ENCODE results near the gene TTC28.
"Not testable (repeated sequence)": the region's sequence is repeated elsewhere in the genome, so short reads cannot be mapped to it uniquely, and the experiment has no call there.

The TTC28 gene

GRCh38 chr22:28674121-28674563 lies 5.5 kb downstream of the TTC28 start:
- peak; percentile 15 for FAIRE-seq

DNA sequence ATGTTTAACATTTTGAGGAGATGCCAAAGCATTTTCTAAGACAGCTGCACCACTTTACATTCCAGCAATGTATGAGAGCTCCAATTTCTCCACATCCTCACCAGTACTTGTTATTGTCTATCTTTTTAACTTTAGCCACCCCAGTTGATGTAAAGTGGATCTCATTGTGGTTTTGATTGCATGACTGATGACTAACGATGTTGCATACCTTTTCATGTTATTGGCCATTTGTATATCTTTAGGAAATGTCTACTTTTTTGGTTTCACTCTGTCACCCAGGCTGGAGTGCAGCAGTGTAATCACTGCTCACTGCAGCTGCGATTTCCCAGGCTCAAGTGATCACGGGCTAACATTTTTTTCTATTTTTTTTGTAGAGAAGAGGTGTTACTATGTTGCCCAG lies 8.9 kb downstream of the TTC28 start:
- no peak for FAIRE-seq

- FAIRE-seq = no peak
Observed at GRCh38 chr22:28670161-28670560, 9.5 kb downstream of the TTC28 start.

DNA sequence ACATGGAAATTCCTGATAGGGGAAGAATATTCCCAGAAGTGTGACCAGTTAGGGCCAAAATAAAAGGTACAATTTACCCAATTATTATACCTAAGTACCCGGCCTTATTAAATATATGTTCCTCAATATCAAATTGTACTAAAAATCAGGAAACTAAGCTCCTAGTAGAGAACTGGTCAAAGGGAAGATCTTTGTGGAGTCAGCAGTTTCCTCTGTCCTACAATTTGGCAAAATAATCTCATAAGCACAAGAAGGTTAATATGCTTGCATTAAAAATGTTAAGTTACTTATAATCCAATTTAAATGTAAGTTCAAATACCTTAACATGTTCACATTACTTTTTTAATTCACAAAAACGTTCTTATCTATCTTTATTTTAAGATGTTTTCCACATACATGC lies 10.3 kb downstream of the TTC28 start:
- FAIRE-seq = no peak

DNA sequence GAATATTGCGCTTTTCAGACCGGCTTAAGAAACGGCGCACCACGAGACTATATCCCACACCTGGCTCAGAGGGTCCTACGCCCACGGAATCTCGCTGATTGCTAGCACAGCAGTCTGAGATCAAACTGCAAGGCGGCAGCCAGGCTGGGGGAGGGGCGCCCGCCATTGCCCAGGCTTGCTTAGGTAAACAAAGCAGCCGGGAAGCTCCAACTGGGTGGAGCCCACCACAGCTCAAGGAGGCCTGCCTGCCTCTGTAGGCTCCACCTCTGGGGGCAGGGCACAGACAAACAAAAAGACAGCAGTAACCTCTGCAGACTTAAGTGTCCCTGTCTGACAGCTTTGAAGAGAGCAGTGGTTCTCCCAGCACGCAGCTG lies 16.1 kb downstream of the TTC28 start:
- FAIRE-seq = not testable (repeated sequence)

GRCh38 chr22:28658448-28658847 lies 21.2 kb downstream of the TTC28 start:
- FAIRE-seq = no peak

GRCh38 chr22:28656181-28656580 lies 23.5 kb downstream of the TTC28 start:
- no peak for FAIRE-seq

DNA sequence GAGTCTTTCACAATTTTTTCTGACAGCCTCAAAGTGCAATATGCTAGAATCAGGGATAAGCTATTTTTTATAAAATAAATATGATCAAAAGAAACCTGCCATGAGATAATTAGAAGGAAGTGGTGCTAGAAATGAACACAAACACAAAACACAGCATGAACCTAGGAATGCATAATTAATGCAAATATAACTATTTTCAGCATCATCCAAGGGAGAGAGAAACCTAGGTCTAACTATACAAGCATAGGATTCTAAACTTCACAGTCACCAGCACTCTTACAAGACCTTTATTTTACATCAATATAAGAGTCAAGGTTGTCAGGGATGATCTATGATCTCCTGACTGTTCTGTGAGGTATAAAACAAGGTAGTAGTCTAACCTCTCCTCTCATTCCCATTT lies 29.2 kb downstream of the TTC28 start:
- no peak for FAIRE-seq

DNA sequence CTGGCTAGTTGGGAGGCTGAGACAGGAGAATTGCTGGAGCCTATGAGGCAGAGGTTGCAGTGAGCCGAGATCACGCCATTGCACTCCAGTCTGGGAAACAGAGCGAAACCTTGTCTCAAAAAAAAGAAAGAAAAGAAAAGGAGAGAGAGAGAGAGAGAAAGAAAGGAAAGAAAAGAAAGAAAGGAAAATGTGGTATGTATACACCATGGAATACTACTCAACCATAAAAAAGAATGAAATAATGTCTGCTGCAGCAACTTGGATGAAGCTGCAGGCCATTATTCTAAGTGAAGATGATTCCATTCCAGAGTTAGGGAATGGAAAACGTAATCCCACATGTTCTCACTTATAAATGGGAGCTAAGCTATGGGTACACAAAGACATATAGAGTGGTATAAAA lies 30.8 kb downstream of the TTC28 start:
- FAIRE-seq = no peak

- no peak for FAIRE-seq
Observed at GRCh38 chr22:28647216-28647615, 32.4 kb downstream of the TTC28 start.

DNA sequence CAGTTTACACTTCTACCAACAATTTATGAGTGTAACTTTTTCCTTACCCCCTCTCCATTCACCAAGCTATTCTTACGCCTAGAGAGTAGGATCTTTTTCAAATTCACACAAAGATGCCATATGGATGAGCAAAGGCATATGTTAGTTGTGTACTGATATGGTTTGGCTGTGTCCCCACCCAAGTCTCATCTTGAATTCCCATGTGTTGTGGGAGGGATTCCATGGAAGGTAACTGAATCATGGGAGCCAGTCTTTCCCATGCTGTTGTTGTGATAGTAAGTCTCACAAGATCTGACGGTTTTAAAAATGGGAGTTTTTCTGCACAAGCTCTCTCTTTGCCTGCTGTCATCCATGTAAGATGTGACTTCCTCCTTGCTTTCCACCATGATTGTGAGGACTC lies 40.3 kb downstream of the TTC28 start:
- FAIRE-seq = no peak

DNA sequence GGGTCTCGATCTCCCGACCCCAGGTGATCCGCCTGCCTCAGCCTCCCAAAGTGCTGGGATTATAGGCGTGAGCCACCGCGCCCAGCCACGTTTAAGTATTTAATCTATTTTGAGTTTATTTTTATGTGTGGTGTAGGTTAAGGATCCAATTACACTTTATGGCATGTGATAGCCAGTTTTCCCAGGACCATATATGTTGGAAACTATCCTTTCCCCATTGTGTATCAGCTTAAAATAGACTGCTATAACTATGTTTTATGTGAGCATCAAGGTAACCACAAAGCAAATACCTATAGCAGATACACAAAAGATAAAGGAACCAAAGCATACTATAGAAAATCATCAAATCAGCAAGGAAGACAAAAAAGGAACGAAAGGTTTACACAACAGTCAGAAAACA lies 42.4 kb downstream of the TTC28 start:
- FAIRE-seq = no peak

- no peak for FAIRE-seq
Observed at GRCh38 chr22:28630177-28630574, 49.5 kb downstream of the TTC28 start.

- no peak for FAIRE-seq
Observed at GRCh38 chr22:28629420-28630176, 50.0 kb downstream of the TTC28 start.

- FAIRE-seq = no peak
Observed at GRCh38 chr22:28628766-28629165, 50.9 kb downstream of the TTC28 start.

DNA sequence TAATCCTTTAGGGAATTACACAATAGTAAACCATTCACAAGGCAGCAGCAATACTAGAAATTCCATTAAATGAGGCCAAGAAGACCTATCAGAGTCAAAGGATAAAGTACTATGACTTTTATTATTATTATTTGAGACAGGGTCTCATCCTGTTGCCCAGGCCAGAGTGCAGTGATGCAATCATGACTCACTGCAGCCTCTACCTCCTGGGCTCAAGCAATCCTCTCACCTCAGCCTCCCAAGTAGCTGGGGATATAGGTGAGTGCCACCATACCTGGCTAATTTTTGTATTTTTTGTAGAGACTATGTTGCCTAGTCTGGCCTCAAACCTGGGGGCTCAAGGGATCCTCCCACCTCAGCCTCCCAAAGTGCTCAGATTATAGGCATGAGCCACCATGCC lies 51.8 kb downstream of the TTC28 start:
- FAIRE-seq = no peak

DNA sequence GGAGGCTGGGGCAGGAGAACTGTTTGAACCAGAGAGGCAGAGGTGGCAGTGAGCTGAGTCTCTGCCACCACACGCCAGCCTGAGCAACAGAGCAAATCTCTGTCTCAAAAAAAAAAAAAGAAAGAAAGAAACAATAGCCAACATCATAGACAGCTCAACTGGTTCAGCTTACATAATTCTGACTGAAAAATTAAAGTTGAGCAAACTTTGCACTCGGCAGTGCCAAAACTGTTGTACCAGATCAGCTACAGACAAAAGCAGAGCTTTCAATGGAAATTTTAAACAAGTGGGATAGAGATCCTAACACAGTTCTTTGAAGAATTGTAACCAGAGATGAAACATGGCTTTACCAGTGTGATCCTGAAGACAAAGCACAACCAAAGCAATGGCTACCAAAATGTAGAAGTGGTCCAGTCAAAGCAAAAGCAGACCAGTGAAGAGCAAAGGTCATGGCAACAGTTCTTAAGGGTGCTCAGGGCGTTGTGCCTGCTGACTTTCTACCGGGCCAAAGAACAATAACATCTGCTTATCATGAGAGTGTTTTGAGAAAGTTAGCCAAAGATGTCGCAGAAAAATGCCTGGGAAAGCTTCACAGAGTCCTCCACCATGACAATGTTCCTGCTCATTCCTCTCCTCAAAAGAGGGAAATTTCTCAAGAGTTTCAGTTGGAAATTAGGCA lies 59.3 kb downstream of the TTC28 start:
- no peak for FAIRE-seq

GRCh38 chr22:28619236-28619635 lies 60.4 kb downstream of the TTC28 start:
- FAIRE-seq = no peak

- not testable (repeated sequence) for FAIRE-seq
Observed at GRCh38 chr22:28615423-28615822, 64.2 kb downstream of the TTC28 start.

- FAIRE-seq = no peak
Observed at GRCh38 chr22:28609921-28610320, 69.7 kb downstream of the TTC28 start.

DNA sequence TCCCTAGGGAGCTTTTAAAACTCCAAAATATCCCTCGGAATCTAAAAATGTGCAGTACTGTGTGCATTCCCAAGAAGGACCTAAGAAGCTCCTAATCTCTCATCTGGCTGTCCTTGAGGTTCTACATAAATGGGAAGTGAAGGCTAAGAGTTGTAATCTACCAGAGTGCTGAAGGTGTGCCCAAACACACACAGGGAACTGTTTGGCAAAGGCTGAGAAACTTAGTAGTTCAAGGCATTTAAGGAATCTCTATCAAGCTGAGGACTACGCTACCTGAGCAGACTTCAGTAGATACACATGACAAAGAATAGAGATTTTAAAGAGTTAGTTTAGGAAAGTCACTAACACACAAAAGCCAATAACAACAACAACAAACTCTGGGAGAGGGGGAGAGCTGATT lies 71.1 kb downstream of the TTC28 start:
- FAIRE-seq = no peak

- FAIRE-seq = no peak
Observed at GRCh38 chr22:28607795-28608194, 71.8 kb downstream of the TTC28 start.

DNA sequence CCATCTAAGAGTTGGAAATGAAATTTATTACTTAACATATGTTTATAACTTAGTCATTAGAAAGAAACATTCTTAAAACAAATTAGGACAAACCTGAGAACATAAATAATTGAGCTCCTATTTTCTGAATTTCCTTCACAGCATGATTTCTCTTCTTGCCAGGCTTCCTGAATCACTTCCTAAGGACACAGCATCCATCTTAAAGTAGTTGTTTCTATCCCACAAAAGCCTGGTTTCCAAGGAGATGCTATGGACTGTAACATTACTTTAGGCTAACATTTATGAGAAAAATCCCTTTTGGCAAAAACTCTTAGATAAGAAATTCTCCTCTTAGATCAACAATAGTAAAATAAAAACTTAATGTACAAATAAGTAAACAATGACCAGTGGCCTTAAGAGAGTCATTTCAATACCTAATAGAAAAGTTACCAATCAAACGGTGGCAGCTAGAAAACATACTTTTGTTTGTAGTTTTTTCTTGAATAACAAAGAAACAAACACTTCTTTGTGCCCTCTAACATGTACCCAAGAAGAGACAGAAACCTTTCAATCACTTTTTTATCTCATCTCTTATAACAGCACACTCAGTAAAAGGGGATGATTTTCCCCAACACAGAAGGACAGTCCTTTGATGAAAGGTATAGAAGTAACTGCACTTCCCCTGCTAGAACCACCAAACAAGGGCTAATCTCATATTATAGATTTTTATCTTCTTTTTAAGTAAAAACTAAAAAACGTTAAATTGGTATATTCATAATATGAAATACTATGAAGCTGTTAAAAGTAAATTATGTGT lies 74.5 kb downstream of the TTC28 start:
- no peak for FAIRE-seq

DNA sequence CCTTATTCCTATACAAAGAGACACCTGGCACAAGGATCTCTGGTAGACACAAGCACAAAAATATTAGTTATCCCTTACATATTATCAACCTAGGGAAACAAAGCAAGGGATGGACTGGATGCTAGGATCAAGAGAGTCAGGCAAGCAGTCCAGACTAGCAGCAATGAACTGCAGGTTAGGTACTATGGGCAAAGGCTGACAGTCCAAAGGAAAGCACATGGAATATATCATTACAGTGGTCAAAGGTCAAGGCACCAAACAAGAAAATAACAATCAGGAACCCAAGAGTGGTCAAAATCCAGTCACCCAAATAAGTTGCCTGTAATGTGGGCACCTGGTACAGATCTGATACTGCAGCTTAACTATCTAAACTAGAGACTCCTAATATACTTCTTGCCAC lies 77.7 kb downstream of the TTC28 start:
- FAIRE-seq = no peak
